Measurements from ENCODE around the gene TNFSF10.

The TNFSF10 gene

GRCh38 chr3:172542999-172543398, 19.8 kb upstream of the TNFSF10 start:
- Histone ChIP-seq H3K27ac (no peak overlapping the region), H3K36me3 (replicated peaks) (no peaks in the 10 kb centered on the region), H3K27me3 (replicated peaks) (no peaks in the 10 kb centered on the region), H3K4me3 (ENCODE audit: low read depth, low read length) (no peak overlapping the region)
- in situ Hi-C loops (cut with HindIII; ENCODE audit: low pct_ligation_motif_present, low sequenced_read_pairs), result no loop called here
- no peak for DNase-seq
- TF ChIP-seq CTCF (IDR thresholded peaks at IDR 0.05; ENCODE audit: low read depth, low read length, missing control alignments), result no peak

- DNase-seq, result no peak
- in situ Hi-C loops (cut with HindIII; ENCODE audit: low pct_ligation_motif_present, low sequenced_read_pairs), result no loop called here
- TF ChIP-seq CTCF (IDR thresholded peaks at IDR 0.05; ENCODE audit: low read depth, low read length, missing control alignments), result no peak
- Histone ChIP-seq H3K27me3 (replicated peaks) (no peaks in the 10 kb centered on the region), H3K27ac (no peak overlapping the region), H3K4me3 (ENCODE audit: low read depth, low read length) (no peak overlapping the region), H3K36me3 (replicated peaks) (no peaks in the 10 kb centered on the region)
Observed at GRCh38 chr3:172541945-172542488, 18.8 kb upstream of the TNFSF10 start.

GRCh38 chr3:172540049-172540448, 16.8 kb upstream of the TNFSF10 start:
- Histone ChIP-seq H3K27me3 (replicated peaks) (no peaks in the 10 kb centered on the region), H3K27ac (no peak overlapping the region), H3K36me3 (replicated peaks) (no peaks in the 10 kb centered on the region), H3K4me3 (ENCODE audit: low read depth, low read length) (no peak overlapping the region)
- DNase-seq, result no peak
- in situ Hi-C loops (cut with HindIII; ENCODE audit: low pct_ligation_motif_present, low sequenced_read_pairs), result no loop called here
- TF ChIP-seq CTCF (IDR thresholded peaks at IDR 0.05; ENCODE audit: low read depth, low read length, missing control alignments), result no peak

GRCh38 chr3:172539273-172539672, 16.0 kb upstream of the TNFSF10 start:
- no peak for TF ChIP-seq CTCF (IDR thresholded peaks at IDR 0.05; ENCODE audit: low read depth, low read length, missing control alignments)
- DNase-seq, result no peak
- Histone ChIP-seq H3K36me3 (replicated peaks) (no peaks in the 10 kb centered on the region), H3K27me3 (replicated peaks) (no peaks in the 10 kb centered on the region), H3K27ac (no peak overlapping the region), H3K4me3 (ENCODE audit: low read depth, low read length) (no peak overlapping the region)
- in situ Hi-C loops (cut with HindIII; ENCODE audit: low pct_ligation_motif_present, low sequenced_read_pairs), result no loop called here

GRCh38 chr3:172538368-172539151, 15.3 kb upstream of the TNFSF10 start:
- Histone ChIP-seq H3K27ac (no peak overlapping the region), H3K36me3 (replicated peaks) (no peaks in the 10 kb centered on the region), H3K27me3 (replicated peaks) (no peaks in the 10 kb centered on the region), H3K4me3 (ENCODE audit: low read depth, low read length) (no peak overlapping the region)
- DNase-seq, result no peak
- TF ChIP-seq CTCF (IDR thresholded peaks at IDR 0.05; ENCODE audit: low read depth, low read length, missing control alignments), result no peak
- in situ Hi-C loops (cut with HindIII; ENCODE audit: low pct_ligation_motif_present, low sequenced_read_pairs), result no loop called here
